ENCODE results near the gene BUD13. TPM values are rescaled to one million over a fixed set of nuclear protein-coding genes. Genes with fewer than 3 reads are reported as not detected.
A peak's percentile ranks its signal among the peaks of the same experiment; 100 is the strongest.

Gene BUD13
- total and polyA plus RNA-seq, 2 experiments from 2014 or later = 17.0 to 24.8 TPM

GRCh38 chr11:116723511-116723910, 49.3 kb downstream of the BUD13 start:
- H3K27ac ChIP-seq (ENCODE audit: low read depth) = no peak overlapping the region
- no peak overlapping the region for H3K4me3 ChIP-seq
- Mint-ChIP-seq H3K36me3 (ENCODE audit: low read depth) (no peaks in the 10 kb centered on the region), H3K4me3 (no peak overlapping the region), H3K4me1 (peaks cover 11% of the 10 kb centered on the region), H3K9me3 (no peaks in the 10 kb centered on the region; the same call in 2 of the 3 replicates), H3K27me3 (ENCODE audit: insufficient read depth, low read depth, poor library complexity) (peaks cover 4% of the 10 kb centered on the region), H3K27ac (no peak overlapping the region)
- H3F3A ChIP-seq (replicated peaks; ENCODE audit: low read depth) = no peaks in the 10 kb centered on the region
- no peak overlapping the region for H2AFZ ChIP-seq
- no peak for TF ChIP-seq ZNF331 (CRISPR knock-in tag; IDR thresholded peaks at IDR 0.05; ENCODE audit: low read depth)
- TF ChIP-seq, protein P1, sequence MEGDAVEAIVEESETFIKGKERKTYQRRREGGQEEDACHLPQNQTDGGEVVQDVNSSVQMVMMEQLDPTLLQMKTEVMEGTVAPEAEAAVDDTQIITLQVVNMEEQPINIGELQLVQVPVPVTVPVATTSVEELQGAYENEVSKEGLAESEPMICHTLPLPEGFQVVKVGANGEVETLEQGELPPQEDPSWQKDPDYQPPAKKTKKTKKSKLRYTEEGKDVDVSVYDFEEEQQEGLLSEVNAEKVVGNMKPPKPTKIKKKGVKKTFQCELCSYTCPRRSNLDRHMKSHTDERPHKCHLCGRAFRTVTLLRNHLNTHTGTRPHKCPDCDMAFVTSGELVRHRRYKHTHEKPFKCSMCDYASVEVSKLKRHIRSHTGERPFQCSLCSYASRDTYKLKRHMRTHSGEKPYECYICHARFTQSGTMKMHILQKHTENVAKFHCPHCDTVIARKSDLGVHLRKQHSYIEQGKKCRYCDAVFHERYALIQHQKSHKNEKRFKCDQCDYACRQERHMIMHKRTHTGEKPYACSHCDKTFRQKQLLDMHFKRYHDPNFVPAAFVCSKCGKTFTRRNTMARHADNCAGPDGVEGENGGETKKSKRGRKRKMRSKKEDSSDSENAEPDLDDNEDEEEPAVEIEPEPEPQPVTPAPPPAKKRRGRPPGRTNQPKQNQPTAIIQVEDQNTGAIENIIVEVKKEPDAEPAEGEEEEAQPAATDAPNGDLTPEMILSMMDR (conservative IDR thresholded peaks at IDR 0.05; ENCODE audit: low read depth in 2 of 2) = 0 out of 4 replicates have a peak, but pooled peaks of 1 of the 2 experiments have one; percentile 9
- no peaks in the 10 kb centered on the region for H3K27me3 ChIP-seq (ENCODE audit: insufficient read depth)
- H3K9me2 ChIP-seq (ENCODE audit: insufficient read depth) = no peaks in the 10 kb centered on the region
- H3K4me1 ChIP-seq (ENCODE audit: insufficient read depth) = 0 out of 2 replicates have a peak, but pooled peaks cover 5% of the 10 kb centered on the region
- H3K79me2 ChIP-seq (replicated peaks; ENCODE audit: insufficient read depth) = no peaks in the 10 kb centered on the region
- H4K20me1 ChIP-seq (replicated peaks; ENCODE audit: insufficient read depth) = no peaks in the 10 kb centered on the region
- DNase-seq (ENCODE audit: low spot score) = no peak
- no peak for ATAC-seq
- no peaks in the 10 kb centered on the region for H3K36me3 ChIP-seq (ENCODE audit: insufficient read depth)
- no peak overlapping the region for H3K4me2 ChIP-seq

DNA sequence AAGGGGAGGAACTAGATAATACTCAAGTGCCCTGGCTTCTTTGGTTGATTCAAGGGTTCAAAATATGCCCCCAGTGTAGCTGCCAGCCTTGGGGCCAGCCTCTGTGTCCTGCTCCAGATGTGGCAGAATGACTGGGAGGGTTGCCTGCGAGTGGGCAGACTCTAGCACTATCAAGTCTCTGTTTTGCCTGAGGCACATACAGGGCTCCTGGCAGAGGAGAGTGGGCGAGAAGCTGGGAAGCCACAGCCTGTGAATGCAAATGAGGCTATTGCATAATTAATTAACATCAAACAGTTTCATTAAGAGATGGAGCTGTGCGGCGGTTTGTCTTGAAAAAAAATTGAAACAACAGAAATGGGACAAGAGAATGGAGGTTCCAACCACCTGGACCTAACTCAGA, 50.8 kb downstream of the BUD13 start:
- Mint-ChIP-seq H3K27me3 (ENCODE audit: insufficient read depth, low read depth, poor library complexity) (peaks cover 4% of the 10 kb centered on the region), H3K9me3 (no peaks in the 10 kb centered on the region; the same call in 2 of the 3 replicates), H3K4me3 (no peak overlapping the region), H3K27ac (no peak overlapping the region; the same call in 1 of the 2 replicates), H3K4me1 (peaks cover 11% of the 10 kb centered on the region), H3K36me3 (ENCODE audit: low read depth) (no peaks in the 10 kb centered on the region)
- Histone ChIP-seq H3F3A (replicated peaks; ENCODE audit: low read depth) (no peaks in the 10 kb centered on the region), H3K4me2 (no peak overlapping the region), H3K36me3 (ENCODE audit: insufficient read depth) (no peaks in the 10 kb centered on the region), H2AFZ (no peak overlapping the region), H3K27ac (ENCODE audit: low read depth) (no peak overlapping the region), H4K20me1 (replicated peaks; ENCODE audit: insufficient read depth) (no peaks in the 10 kb centered on the region), H3K4me1 (ENCODE audit: insufficient read depth) (0 out of 2 replicates have a peak, but pooled peaks cover 5% of the 10 kb centered on the region), H3K9me2 (ENCODE audit: insufficient read depth) (no peaks in the 10 kb centered on the region), H3K79me2 (replicated peaks; ENCODE audit: insufficient read depth) (no peaks in the 10 kb centered on the region), H3K4me3 (no peak overlapping the region), H3K27me3 (ENCODE audit: insufficient read depth) (no peaks in the 10 kb centered on the region)
- ATAC-seq (no peak), DNase-seq (ENCODE audit: low spot score) (no peak)
- TF ChIP-seq ZNF462 (CRISPR knock-in tag; IDR thresholded peaks at IDR 0.05) = no peak
- no peak for TF ChIP-seq REST (IDR thresholded peaks at IDR 0.05; ENCODE audit: unreplicated experiment)
- TF ChIP-seq ZNF114 (CRISPR knock-in tag; IDR thresholded peaks at IDR 0.05) = no peak
- no peak for TF ChIP-seq ZNF331 (CRISPR knock-in tag; IDR thresholded peaks at IDR 0.05; ENCODE audit: low read depth)
- TF ChIP-seq, protein P2, sequence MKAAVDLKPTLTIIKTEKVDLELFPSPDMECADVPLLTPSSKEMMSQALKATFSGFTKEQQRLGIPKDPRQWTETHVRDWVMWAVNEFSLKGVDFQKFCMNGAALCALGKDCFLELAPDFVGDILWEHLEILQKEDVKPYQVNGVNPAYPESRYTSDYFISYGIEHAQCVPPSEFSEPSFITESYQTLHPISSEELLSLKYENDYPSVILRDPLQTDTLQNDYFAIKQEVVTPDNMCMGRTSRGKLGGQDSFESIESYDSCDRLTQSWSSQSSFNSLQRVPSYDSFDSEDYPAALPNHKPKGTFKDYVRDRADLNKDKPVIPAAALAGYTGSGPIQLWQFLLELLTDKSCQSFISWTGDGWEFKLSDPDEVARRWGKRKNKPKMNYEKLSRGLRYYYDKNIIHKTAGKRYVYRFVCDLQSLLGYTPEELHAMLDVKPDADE (IDR thresholded peaks at IDR 0.05) = no peak
